LNCAP (cell line): ENCODE data around the gene KRTAP5-11.

Source experiments
- CTCF ChIP-seq: fragments of 450-650 bp; IDR thresholded peaks from 2 replicates; pipeline ENCODE4 v1.5.1; 2017; ENCODE audit warnings: mild to moderate bottlenecking

Gene KRTAP5-11

GRCh38 chr11:71548716-71549151 lies 33.9 kb downstream of the KRTAP5-11 start:
- TF ChIP-seq CTCF = no peak

- TF ChIP-seq CTCF = no peak
Observed at GRCh38 chr11:71548120-71548519, 34.6 kb downstream of the KRTAP5-11 start, which contains the start of gene KRTAP5-9. TSS of gene KRTAP5-9 (plus strand) at chr11:71548420. CDS start at chr11:71548658, 238 bp downstream.

- no peak for TF ChIP-seq CTCF
Observed at GRCh38 chr11:71545405-71545966, 37.2 kb downstream of the KRTAP5-11 start.

GRCh38 chr11:71544525-71545214 lies 38.0 kb downstream of the KRTAP5-11 start:
- TF ChIP-seq CTCF = no peak

- no peak for TF ChIP-seq CTCF
Observed at GRCh38 chr11:71543866-71544265, 38.8 kb downstream of the KRTAP5-11 start.

GRCh38 chr11:71542879-71543777 lies 39.5 kb downstream of the KRTAP5-11 start:
- TF ChIP-seq CTCF = no peak

GRCh38 chr11:71542382-71542781 lies 40.3 kb downstream of the KRTAP5-11 start:
- no peak for TF ChIP-seq CTCF
